Astrocyte of the spinal cord (primary cell): ENCODE data around the gene SLC35F4.

ENCODE experiments used
- DNase-seq: peaks from one replicate; pipeline ENCODE4 v3.0.0; 2011; ENCODE audit warnings: low read depth, low spot score
- H3K4me3 ChIP-seq: 2 replicates; pipeline ENCODE4 v1.5.1; 2011; ENCODE audit warnings: low read depth, mild to moderate bottlenecking, low read length, moderate library complexity
- in situ Hi-C: cut with HindIII; loops from 2 replicates; pipeline ENCODE4 v1.10.0; 2017; ENCODE audit warnings: low sequenced_read_pairs
- TF ChIP-seq, protein P1 (sequence below): IDR thresholded peaks from 2 replicates; pipeline ENCODE4 v1.5.1; 2012; ENCODE audit warnings: low read depth, mild to moderate bottlenecking, low read length, inconsistent platforms

The SLC35F4 gene

DNA sequence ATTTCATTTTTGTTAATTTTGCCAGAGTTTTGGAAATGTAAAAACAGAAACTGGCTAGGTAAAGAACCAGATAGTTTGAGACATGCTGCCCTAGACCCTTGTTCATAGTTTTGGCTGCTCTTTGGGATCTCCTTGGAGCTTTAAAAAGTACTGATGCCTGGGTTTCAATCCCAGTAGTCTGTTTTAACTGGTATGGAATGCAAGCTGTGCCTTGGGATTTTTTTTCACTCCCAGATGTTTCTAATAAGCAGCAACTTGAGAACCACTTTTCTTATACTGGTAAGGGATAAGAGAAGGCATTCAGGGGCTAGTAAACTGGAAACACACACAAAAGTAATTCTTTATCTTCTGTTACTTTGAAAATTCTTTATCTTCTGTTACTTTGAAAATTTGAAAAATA, 18.8 kb downstream of the SLC35F4 start:
- in situ Hi-C loops = no loop called here
- TF ChIP-seq, protein P1, sequence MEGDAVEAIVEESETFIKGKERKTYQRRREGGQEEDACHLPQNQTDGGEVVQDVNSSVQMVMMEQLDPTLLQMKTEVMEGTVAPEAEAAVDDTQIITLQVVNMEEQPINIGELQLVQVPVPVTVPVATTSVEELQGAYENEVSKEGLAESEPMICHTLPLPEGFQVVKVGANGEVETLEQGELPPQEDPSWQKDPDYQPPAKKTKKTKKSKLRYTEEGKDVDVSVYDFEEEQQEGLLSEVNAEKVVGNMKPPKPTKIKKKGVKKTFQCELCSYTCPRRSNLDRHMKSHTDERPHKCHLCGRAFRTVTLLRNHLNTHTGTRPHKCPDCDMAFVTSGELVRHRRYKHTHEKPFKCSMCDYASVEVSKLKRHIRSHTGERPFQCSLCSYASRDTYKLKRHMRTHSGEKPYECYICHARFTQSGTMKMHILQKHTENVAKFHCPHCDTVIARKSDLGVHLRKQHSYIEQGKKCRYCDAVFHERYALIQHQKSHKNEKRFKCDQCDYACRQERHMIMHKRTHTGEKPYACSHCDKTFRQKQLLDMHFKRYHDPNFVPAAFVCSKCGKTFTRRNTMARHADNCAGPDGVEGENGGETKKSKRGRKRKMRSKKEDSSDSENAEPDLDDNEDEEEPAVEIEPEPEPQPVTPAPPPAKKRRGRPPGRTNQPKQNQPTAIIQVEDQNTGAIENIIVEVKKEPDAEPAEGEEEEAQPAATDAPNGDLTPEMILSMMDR = no peak
- H3K4me3 ChIP-seq = no peak overlapping the region
- peak; percentile 50 for DNase-seq

DNA sequence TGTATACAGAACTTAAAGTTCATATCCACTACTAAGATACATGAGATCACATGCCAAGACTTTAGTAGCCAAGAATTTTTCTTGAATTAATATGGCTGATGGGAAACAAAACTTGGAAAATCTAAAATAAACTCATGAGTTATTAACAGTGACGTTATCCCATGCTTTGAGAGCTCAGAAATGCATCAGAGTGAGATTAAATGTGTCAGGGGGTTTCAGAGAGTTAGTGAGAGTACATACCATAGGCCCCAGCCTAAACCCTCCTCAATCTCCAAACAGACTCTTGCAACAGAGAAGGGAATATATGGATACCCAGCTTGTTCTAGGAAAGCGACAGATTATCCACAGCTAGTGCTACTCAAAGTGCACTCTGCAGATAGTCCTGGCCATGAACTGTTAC, 19.3 kb downstream of the SLC35F4 start:
- no peak overlapping the region for H3K4me3 ChIP-seq
- DNase-seq = no peak
- in situ Hi-C loops = no loop called here
- TF ChIP-seq, protein P1 = no peak

DNA sequence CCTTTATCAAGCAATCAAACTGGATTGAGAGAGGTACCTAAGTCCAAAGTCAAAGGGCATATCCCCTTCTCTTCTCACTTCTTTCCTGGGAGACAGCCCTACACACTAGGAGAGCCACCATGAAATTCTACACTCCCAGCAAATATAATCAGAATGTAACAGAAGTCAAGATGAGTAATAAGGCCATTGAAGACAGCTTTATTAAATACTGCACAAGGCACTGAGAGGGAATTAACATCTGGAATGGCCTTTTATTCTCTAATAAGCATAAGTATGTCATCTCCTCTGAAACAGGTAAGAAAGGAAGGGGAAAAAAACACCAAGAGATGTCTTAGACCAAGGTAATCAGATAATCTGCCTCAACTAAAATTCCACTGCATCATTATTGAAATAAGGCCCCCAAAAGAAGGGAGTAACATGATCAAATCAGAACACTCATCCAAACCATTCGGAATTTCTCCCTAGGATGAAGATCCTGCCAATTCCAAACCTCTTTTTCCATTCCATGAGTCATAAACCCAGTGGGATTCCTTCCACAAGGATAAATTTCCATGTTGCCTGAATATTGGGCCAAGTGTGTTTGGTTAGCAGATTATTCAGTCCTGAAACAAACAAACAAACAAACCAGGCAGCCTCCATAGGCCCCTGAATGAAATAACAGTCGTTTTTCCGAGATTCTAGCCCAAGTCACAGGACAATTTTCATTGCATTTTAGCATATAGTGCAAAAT, 19.9 kb downstream of the SLC35F4 start:
- peak; percentile 43 for DNase-seq
- in situ Hi-C loops = no loop called here
- H3K4me3 ChIP-seq = no peak overlapping the region
- TF ChIP-seq, protein P1 = no peak

DNA sequence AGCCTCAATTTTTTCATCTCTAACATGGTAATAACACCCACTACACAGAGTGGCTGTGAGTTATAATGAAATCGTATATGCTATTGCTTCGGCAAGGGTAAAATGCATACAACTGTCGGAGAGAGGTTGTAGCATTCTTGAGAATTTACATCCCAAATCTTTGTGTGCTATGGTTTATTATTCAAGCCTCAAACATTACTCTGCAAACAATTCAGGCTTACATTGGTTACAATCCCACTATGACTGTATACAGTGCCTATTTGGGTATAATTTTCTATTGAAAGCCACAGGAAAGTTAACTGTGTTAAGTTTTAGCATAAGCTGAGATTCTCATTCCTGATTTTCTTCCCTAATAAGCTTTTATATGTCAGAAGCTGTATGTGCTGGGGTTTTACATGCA, 20.6 kb downstream of the SLC35F4 start:
- TF ChIP-seq, protein P1 = no peak
- in situ Hi-C loops = no loop called here
- H3K4me3 ChIP-seq = no peak overlapping the region
- no peak for DNase-seq

DNA sequence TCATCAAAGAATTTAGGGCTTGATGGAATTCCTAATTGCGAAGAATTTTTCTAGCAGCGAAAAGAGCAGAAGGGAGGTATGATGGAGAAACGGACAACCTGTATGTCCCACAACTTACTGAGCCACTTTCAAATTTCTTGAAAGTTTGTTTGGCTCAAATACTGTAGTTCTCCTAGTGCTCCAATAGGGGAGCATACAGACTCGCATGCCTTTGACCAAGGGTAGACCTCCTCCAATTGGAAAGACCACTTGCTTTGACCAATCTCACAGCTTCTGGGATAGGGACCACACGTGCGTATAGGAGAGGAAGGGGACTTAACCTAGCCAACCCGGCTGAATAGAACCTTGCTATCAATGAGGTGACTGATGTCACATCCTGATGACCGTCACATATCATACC, 28.6 kb downstream of the SLC35F4 start:
- in situ Hi-C loops = no loop called here
- no peak overlapping the region for H3K4me3 ChIP-seq
- TF ChIP-seq, protein P1 = no peak
- no peak for DNase-seq

DNA sequence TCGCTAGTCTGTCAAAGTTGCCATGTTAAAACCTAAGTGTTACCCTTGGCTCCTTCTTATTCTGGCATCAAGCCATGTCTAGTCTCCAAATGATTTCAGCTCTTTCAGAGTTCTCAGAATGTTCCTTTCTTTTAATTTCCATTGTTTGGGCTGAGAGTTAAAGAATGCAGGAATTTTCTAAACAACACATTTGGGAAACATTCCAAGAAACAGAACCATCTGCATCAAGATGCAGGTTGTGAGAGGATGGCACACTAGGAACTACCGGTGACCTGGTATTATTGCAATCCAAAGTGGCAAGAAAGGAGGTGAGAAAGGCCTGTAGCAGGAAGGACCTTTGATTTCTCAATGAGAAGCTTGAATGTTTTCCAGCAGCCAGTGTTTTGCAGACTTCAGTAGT, 30.1 kb downstream of the SLC35F4 start:
- TF ChIP-seq, protein P1 = no peak
- no peak for DNase-seq
- H3K4me3 ChIP-seq = no peak overlapping the region
- in situ Hi-C loops = no loop called here

DNA sequence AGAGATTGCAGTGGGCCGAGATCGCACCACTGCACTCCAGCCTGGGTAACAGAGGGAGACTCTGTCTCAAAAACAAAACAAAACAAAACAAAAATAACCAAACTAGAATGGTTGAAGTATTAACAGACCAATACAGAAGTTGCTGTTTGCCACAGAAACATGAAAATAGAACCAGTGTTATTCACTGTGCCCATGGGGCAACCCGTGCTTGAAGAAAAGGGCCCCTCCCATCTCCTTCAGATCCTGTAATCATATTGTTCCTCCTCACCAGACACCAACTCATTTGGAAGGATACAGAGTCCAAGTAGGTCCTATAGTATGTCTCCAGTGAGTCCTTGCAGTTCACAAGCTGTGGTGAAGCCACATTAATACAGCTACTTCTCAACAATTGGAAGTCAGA, 30.9 kb downstream of the SLC35F4 start:
- in situ Hi-C loops = no loop called here
- TF ChIP-seq, protein P1 = no peak

More for the DNA sequence above, 30.9 kb downstream of the SLC35F4 start:
- DNase-seq = no peak
- H3K4me3 ChIP-seq = no peak overlapping the region
